ENCODE data around the gene LDLRAD3.

The LDLRAD3 gene

GRCh38 chr11:36090356-36091109 lies 146.7 kb downstream of the LDLRAD3 start:
- Histone ChIP-seq H3K4me1 (ENCODE audit: low read length) (no peaks in the 10 kb centered on the region), H3K9ac (ENCODE audit: low read length) (no peak overlapping the region), H3K4me2 (ENCODE audit: low read length) (no peak overlapping the region), H3K4me3 (ENCODE audit: low read length) (no peak overlapping the region), H3K79me2 (ENCODE audit: low read length) (no peaks in the 10 kb centered on the region), H3K27ac (ENCODE audit: low read length) (no peak overlapping the region), H3K27me3 (ENCODE audit: low read depth, low read length) (peaks cover 28% of the 10 kb centered on the region), H2AFZ (ENCODE audit: low read depth, low read length) (no peak overlapping the region), H4K20me1 (ENCODE audit: insufficient read depth, low read length) (no peaks in the 10 kb centered on the region), H3K9me3 (ENCODE audit: insufficient read depth, low read length) (no peaks in the 10 kb centered on the region), H3K36me3 (replicated peaks; ENCODE audit: low read depth, low read length) (no peaks in the 10 kb centered on the region)
- TF ChIP-seq EZH2phosphoT487 (IDR thresholded peaks at IDR 0.05; ENCODE audit: low read depth) (no peak), CTCF (IDR thresholded peaks at IDR 0.05; ENCODE audit: low read depth, low read length) (no peak)

- Histone ChIP-seq H3K4me3 (ENCODE audit: low read length) (no peak overlapping the region), H3K9ac (ENCODE audit: low read length) (no peak overlapping the region), H2AFZ (ENCODE audit: low read depth, low read length) (no peak overlapping the region), H3K79me2 (ENCODE audit: low read length) (no peaks in the 10 kb centered on the region), H3K27me3 (ENCODE audit: low read depth, low read length) (peaks cover 31% of the 10 kb centered on the region), H3K36me3 (replicated peaks; ENCODE audit: low read depth, low read length) (no peaks in the 10 kb centered on the region), H3K9me3 (ENCODE audit: insufficient read depth, low read length) (no peaks in the 10 kb centered on the region), H4K20me1 (ENCODE audit: insufficient read depth, low read length) (no peaks in the 10 kb centered on the region), H3K4me2 (ENCODE audit: low read length) (no peak overlapping the region), H3K27ac (ENCODE audit: low read length) (no peak overlapping the region), H3K4me1 (ENCODE audit: low read length) (no peaks in the 10 kb centered on the region)
- TF ChIP-seq EZH2phosphoT487 (IDR thresholded peaks at IDR 0.05; ENCODE audit: low read depth): no peak
- TF ChIP-seq CTCF (IDR thresholded peaks at IDR 0.05; ENCODE audit: low read depth, low read length): no peak
Observed at GRCh38 chr11:36091256-36091811, 147.5 kb downstream of the LDLRAD3 start.

- no peak overlapping the region for H3K4me3 ChIP-seq (ENCODE audit: low read length)
- H3K4me2 ChIP-seq (ENCODE audit: low read length): no peak overlapping the region
- no peak overlapping the region for H3K9ac ChIP-seq (ENCODE audit: low read length)
- H3K4me1 ChIP-seq (ENCODE audit: low read length): no peaks in the 10 kb centered on the region
- H3K9me3 ChIP-seq (ENCODE audit: insufficient read depth, low read length): no peaks in the 10 kb centered on the region
- TF ChIP-seq EZH2phosphoT487 (IDR thresholded peaks at IDR 0.05; ENCODE audit: low read depth): no peak
- no peak for TF ChIP-seq CTCF (IDR thresholded peaks at IDR 0.05; ENCODE audit: low read depth, low read length)
- no peaks in the 10 kb centered on the region for H3K79me2 ChIP-seq (ENCODE audit: low read length)
- no peaks in the 10 kb centered on the region for H3K36me3 ChIP-seq (replicated peaks; ENCODE audit: low read depth, low read length)
- no peak overlapping the region for H3K27ac ChIP-seq (ENCODE audit: low read length)
- H2AFZ ChIP-seq (ENCODE audit: low read depth, low read length): no peak overlapping the region
- peaks cover 38% of the 10 kb centered on the region for H3K27me3 ChIP-seq (ENCODE audit: low read depth, low read length)
- no peaks in the 10 kb centered on the region for H4K20me1 ChIP-seq (ENCODE audit: insufficient read depth, low read length)
Observed at GRCh38 chr11:36092314-36093030, 148.6 kb downstream of the LDLRAD3 start.

- Histone ChIP-seq H4K20me1 (ENCODE audit: insufficient read depth, low read length) (no peaks in the 10 kb centered on the region), H3K4me1 (ENCODE audit: low read length) (no peaks in the 10 kb centered on the region), H3K4me3 (ENCODE audit: low read length) (no peak overlapping the region), H3K79me2 (ENCODE audit: low read length) (no peaks in the 10 kb centered on the region), H3K9ac (ENCODE audit: low read length) (no peak overlapping the region), H3K4me2 (ENCODE audit: low read length) (no peak overlapping the region), H3K27me3 (ENCODE audit: low read depth, low read length) (peaks cover 47% of the 10 kb centered on the region), H3K27ac (ENCODE audit: low read length) (no peak overlapping the region), H3K9me3 (ENCODE audit: insufficient read depth, low read length) (no peaks in the 10 kb centered on the region), H2AFZ (ENCODE audit: low read depth, low read length) (no peak overlapping the region), H3K36me3 (replicated peaks; ENCODE audit: low read depth, low read length) (no peaks in the 10 kb centered on the region)
- no peak for TF ChIP-seq CTCF (IDR thresholded peaks at IDR 0.05; ENCODE audit: low read depth, low read length)
- no peak for TF ChIP-seq EZH2phosphoT487 (IDR thresholded peaks at IDR 0.05; ENCODE audit: low read depth)
Observed at GRCh38 chr11:36093548-36093947, 149.7 kb downstream of the LDLRAD3 start.
